CD4-positive, alpha-beta T cell treated with Interleukin-6 for 4 hours (primary cell): ENCODE measurements around the gene MYLK4.

Source experiments
- DNase-seq: peaks from one replicate; pipeline ENCODE4 v3.0.0-alpha.2; 2020; ENCODE audit warnings: mixed read lengths

Gene MYLK4

DNA sequence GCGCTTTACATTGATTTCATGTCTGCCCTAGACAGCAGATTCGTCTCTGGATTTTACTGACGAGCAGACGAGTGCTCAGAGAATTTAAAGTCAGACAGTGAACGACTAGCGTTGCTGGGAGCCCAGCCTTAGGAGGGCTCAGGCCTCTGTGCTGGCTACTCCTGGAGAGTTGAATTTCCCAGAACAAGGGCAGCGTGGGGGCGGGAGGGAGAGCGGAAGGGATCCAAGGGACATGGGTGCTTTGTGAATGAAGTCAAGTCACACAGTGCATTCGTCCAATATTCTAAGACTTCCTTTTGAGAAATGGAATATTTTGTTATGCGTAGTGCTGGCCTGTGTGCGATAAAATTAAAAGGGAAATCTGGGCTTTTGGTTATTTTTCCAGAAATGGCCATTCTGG is 126.5 kb downstream of the MYLK4 start:
- no peak for DNase-seq

DNA sequence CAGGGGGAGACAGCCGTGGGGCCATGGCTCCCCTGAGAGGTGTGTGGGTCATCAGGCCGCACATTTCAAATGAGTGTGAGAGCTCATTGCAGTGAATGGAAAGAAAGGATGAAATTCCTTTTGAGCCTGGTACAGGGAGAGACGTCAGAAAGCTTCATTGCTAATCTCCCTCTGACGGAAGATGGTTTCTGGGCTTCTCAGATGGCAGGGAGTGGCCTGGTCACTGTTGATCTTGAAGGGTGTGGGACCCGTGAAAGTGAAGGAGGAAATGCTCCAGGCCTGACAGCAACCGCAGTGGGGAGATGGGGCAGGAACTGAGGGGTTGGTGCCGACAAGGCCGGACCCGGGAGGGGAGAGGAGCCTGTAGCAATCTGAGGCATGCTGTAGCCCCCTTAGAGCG is 127.4 kb downstream of the MYLK4 start:
- no peak for DNase-seq

DNA sequence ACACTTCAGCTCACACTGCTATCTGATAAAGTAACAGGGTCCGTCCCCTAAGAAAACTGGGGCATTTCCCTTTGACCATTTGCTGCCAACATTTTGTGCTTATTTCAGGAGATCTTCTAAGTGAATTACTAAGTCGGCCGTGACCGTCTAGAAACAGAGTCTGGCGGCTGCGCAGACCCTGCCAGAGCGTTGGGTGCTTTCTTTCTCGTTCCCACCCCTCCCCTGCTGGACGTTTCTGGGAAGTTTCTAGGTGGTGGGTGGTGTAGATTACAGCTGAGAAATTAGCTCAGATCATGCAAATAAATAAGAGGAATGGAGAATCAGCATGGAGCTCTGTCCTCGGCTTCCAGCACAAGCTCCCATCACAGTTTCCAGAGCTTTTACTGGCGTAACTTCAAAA is 128.1 kb downstream of the MYLK4 start:
- DNase-seq: no peak

DNA sequence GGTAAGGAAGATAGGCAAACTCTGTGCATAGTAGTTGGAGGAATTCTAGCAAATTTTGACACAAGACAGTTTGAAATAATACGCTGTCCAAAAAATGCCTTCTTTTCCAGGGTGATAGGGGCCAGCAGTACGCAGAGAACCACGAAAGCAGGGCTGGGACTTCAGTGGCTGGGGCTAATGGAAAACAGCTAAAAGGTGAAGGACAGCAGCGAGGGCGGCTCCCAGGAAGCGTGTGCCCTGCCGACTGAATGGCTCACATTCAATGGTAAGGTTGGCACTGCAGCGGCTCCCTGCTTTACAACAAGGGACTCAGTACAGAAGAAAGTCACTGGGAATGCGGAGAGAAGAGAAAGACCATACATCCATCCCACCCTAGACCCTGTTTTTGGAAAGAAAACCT is 131.1 kb downstream of the MYLK4 start:
- no peak for DNase-seq

DNA sequence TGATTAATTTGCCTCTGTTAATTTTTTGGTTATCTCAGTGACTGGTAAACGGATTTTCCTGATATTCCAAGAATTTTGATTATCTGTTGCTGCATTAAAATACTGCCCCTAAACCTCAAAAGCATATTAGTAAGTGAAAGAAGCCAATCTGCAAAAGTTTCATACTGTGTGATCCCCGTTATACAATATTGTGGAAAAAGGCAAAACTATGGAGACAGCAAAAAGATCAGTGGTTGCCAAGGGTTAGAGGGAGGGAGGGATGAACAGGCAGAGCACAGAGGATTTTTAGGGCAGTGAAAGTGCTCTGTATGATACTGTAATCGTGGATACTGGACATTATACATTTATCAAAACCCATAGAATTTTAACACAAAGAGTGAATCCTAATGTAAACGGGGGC is 133.0 kb downstream of the MYLK4 start:
- DNase-seq: no peak

DNA sequence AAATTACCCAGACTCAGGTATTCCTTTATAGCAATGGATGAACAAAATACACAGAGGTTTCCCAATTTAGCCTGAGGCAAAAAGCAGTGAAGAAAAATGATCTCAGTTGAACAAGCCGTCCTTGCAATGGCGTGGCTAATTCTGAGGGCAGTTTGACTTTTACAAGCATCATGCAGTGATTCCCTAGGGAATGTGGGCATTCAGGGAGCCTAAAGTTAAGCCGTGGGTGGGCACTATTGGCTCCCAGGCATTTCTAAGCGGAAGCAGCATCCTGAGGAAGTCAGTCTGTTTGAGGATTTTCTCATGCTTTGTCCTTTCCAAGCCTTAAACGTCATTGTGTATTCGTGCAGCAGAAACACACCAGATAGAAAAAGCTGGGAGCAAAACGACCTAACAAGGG is 133.9 kb downstream of the MYLK4 start:
- no peak for DNase-seq

DNA sequence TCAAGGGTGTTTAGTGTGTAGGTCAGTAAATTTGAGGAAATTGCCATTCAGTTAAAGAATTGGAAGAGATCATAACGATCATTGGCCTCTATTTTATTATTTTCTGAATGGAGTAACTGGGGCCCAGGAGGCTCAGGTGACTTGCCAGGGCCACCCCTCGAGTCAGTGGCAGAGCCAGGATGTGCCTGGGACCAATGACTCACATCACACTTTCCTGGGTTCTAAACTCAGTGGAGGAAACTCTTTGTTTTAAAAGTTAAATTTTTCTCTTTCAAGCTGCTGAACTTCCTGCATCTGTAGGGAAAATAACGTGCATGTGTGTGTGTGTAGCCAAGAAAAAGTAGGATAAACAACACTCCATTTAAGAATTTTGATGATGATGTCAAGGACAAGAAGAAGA is 135.5 kb downstream of the MYLK4 start:
- no peak for DNase-seq

DNA sequence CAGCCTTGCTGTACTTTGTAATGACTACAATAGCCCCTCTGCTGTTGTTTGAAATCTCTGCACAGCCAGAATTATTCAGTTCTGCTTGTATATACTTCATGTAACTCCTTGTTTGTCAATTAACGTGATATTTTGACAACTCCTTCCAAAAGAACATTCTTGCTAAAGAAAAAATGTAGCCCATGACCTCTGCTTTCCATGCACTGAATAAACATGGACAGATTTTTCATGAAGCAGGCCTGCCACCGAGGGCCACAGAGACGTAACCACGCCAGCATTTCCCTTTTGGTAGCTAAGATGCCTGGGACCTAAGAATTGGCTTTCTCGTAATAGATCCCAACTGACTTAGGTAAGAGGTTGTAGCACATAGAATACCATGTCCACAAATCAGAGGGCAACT is 135.9 kb downstream of the MYLK4 start:
- DNase-seq: no peak

DNA sequence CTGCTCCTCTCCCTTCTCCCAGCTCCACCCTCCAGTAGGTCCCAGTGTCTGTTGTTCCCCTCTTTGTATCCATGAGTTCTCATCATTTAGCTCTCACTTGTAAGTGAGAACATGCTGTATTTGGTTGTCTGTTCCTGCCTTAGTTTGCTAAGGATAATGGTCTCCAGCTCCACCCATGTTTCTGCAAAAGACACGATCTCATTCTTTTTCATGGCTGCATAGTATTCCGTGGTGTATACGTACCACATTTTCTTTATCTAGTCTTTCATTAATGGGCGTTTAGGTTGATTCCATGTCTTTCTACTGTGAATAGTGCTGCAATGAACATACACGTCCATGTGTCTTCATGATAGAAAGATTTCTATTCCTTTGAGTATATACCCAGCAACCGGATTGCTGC is 136.6 kb downstream of the MYLK4 start:
- no peak for DNase-seq
